WI38 (cell line): ENCODE data around the gene MYO1G.

Source experiments
- H3K4me3 ChIP-seq: 2 replicates; pipeline ENCODE4 v1.5.1; 2011; ENCODE audit warnings: low read depth, mild to moderate bottlenecking, control low read depth, low read length
- CTCF ChIP-seq: IDR thresholded peaks from 2 replicates; pipeline ENCODE4 v1.5.1; 2012; ENCODE audit warnings: low read depth, mild to moderate bottlenecking, control low read depth, low read length

MYO1G gene

GRCh38 chr7:44955733-44956132 is 23.1 kb downstream of the MYO1G start:
- no peak overlapping the region for H3K4me3 ChIP-seq
- no peak for TF ChIP-seq CTCF

GRCh38 chr7:44953156-44953555 is 25.7 kb downstream of the MYO1G start:
- H3K4me3 ChIP-seq = no peak overlapping the region
- TF ChIP-seq CTCF = no peak

- H3K4me3 ChIP-seq = no peak overlapping the region
- no peak for TF ChIP-seq CTCF
These were observed 29.5 kb downstream of the MYO1G start for GRCh38 chr7:44949303-44949702.

- TF ChIP-seq CTCF = no peak
These were observed 33.3 kb downstream of the MYO1G start for GRCh38 chr7:44945479-44945878.

GRCh38 chr7:44944821-44945220 is 34.0 kb downstream of the MYO1G start:
- no peak for TF ChIP-seq CTCF

More at GRCh38 chr7:44945479-44945878, 33.3 kb downstream of the MYO1G start:
- no peak overlapping the region for H3K4me3 ChIP-seq

GRCh38 chr7:44943631-44944030 is 35.2 kb downstream of the MYO1G start:
- no peak for TF ChIP-seq CTCF
- H3K4me3 ChIP-seq = no peak overlapping the region

More at GRCh38 chr7:44944821-44945220, 34.0 kb downstream of the MYO1G start:
- H3K4me3 ChIP-seq = no peak overlapping the region

- TF ChIP-seq CTCF = no peak
- H3K4me3 ChIP-seq = no peak overlapping the region
These were observed 41.4 kb downstream of the MYO1G start for GRCh38 chr7:44937426-44937825.
